Right lung (tissue), 5 donors: ENCODE results near the gene ZXDC. TPM values are rescaled to one million over a fixed set of nuclear protein-coding genes. Genes with fewer than 3 reads are reported as not detected.
A peak's percentile ranks its signal among the peaks of the same experiment; 100 is the strongest.

ENCODE experiments used
- DNase-seq, 2 donors: peaks; one replicate each; pipeline ENCODE4 v3.0.0-alpha.2; 2013
- polyA plus RNA-seq, 5 donors: library from polyadenylated mRNA; unstranded; fragments of 120-200 nt; gene quantifications; one replicate each; pipeline versions ENCODE4 v1.2.1 to v1.2.3, GENCODE V29; 2013; ENCODE audit warnings: inconsistent platforms in 1 of 5, low replicate concordance in 1 of 5; ENCODE audit not compliant: insufficient read length in 5 of 5, insufficient read depth in 1 of 5

The ZXDC gene
- polyA plus RNA-seq, 5 donors: 28.3 to 38.0 (median 30.2) TPM

- DNase-seq: peak; percentile 23 to 42
These were observed 936 bp downstream of the ZXDC start for GRCh38 chr3:126474498-126475412.

GRCh38 chr3:126473292-126474168 lies 2.2 kb downstream of the ZXDC start:
- DNase-seq: no peak

GRCh38 chr3:126472277-126473006 lies 3.2 kb downstream of the ZXDC start:
- DNase-seq: peak in 1 of 2 donors; percentile 12

GRCh38 chr3:126469479-126469878 lies 6.2 kb downstream of the ZXDC start:
- no peak for DNase-seq

- no peak for DNase-seq
These were observed 7.4 kb downstream of the ZXDC start for GRCh38 chr3:126468028-126468891.

- no peak for DNase-seq
These were observed 8.1 kb downstream of the ZXDC start for GRCh38 chr3:126467611-126467955.

GRCh38 chr3:126466886-126467610 lies 8.6 kb downstream of the ZXDC start:
- DNase-seq: no peak

GRCh38 chr3:126465928-126466544 lies 9.7 kb downstream of the ZXDC start:
- no peak for DNase-seq

- no peak for DNase-seq
These were observed 10.7 kb downstream of the ZXDC start for GRCh38 chr3:126464997-126465396.

- no peak for DNase-seq
These were observed 11.2 kb downstream of the ZXDC start for GRCh38 chr3:126464494-126464893.

- DNase-seq: no peak
These were observed 11.6 kb downstream of the ZXDC start for GRCh38 chr3:126464093-126464492.

- no peak for DNase-seq
These were observed 12.2 kb downstream of the ZXDC start for GRCh38 chr3:126463521-126463920.

GRCh38 chr3:126461450-126462070 lies 14.1 kb downstream of the ZXDC start:
- DNase-seq: no peak

- no peak for DNase-seq
These were observed 15.3 kb downstream of the ZXDC start for GRCh38 chr3:126460381-126460780.

GRCh38 chr3:126459763-126460127 lies 15.9 kb downstream of the ZXDC start:
- DNase-seq: no peak

- no peak for DNase-seq
These were observed 16.5 kb downstream of the ZXDC start for GRCh38 chr3:126459111-126459762.

GRCh38 chr3:126456766-126457388 lies 18.8 kb downstream of the ZXDC start:
- no peak for DNase-seq

GRCh38 chr3:126456211-126456610 lies 19.5 kb downstream of the ZXDC start:
- no peak for DNase-seq
